Activated T-cell treated with anti-CD3 and anti-CD28 coated beads, Interleukin-2, amount 50 U/mL, for 1 hour (primary cell): Measurements from ENCODE around the gene DNAAF1.
A peak's percentile ranks its signal among the peaks of the same experiment; 100 is the strongest.
"Not testable (repeated sequence)": the region's sequence is repeated elsewhere in the genome, so short reads cannot be mapped to it uniquely, and the experiment has no call there.

Experiments used
- DNase-seq: peaks from one replicate; pipeline ENCODE4 v3.0.0-alpha.2; 2020

The DNAAF1 gene

GRCh38 chr16:84186685-84187437 lies 41.8 kb downstream of the DNAAF1 start, which contains the start of gene TAF1C:
TAF1C (minus strand) TSS chr16:84187057; CDS start chr16:84184988, 2,069 bp downstream.
- DNase-seq: peak; percentile 93

- DNase-seq: no peak
Measured at GRCh38 chr16:84190731-84191388, 45.8 kb downstream of the DNAAF1 start, which contains the start of gene ADAD2. ADAD2 (plus strand) TSS chr16:84191157; CDS start chr16:84191231, 74 bp downstream.

GRCh38 chr16:84191466-84191865 lies 46.4 kb downstream of the DNAAF1 start:
- DNase-seq: no peak

- no peak for DNase-seq
Measured at GRCh38 chr16:84193480-84193879, 48.4 kb downstream of the DNAAF1 start.

- no peak for DNase-seq
Measured at GRCh38 chr16:84194018-84194417, 48.9 kb downstream of the DNAAF1 start.

- no peak for DNase-seq
Measured at GRCh38 chr16:84194470-84195200, 49.5 kb downstream of the DNAAF1 start.

- no peak for DNase-seq
Measured at GRCh38 chr16:84195201-84196093, 50.3 kb downstream of the DNAAF1 start.

- DNase-seq: no peak
Measured at GRCh38 chr16:84196101-84196500, 51.0 kb downstream of the DNAAF1 start.

GRCh38 chr16:84196727-84197394 lies 51.8 kb downstream of the DNAAF1 start:
- no peak for DNase-seq

GRCh38 chr16:84197466-84198128 lies 52.5 kb downstream of the DNAAF1 start:
- no peak for DNase-seq

GRCh38 chr16:84198401-84198800 lies 53.3 kb downstream of the DNAAF1 start:
- no peak for DNase-seq

GRCh38 chr16:84199097-84199496 lies 54.0 kb downstream of the DNAAF1 start:
- no peak for DNase-seq

- DNase-seq: no peak
Measured at GRCh38 chr16:84199861-84200260, 54.8 kb downstream of the DNAAF1 start.

- not testable (repeated sequence) for DNase-seq
Measured at GRCh38 chr16:84204551-84204950, 59.4 kb downstream of the DNAAF1 start.

GRCh38 chr16:84205123-84205522 lies 60.0 kb downstream of the DNAAF1 start:
- not testable (repeated sequence) for DNase-seq

- no peak for DNase-seq
Measured at GRCh38 chr16:84205976-84206691, 61.0 kb downstream of the DNAAF1 start.

- DNase-seq: no peak
Measured at GRCh38 chr16:84207251-84207650, 62.1 kb downstream of the DNAAF1 start.

GRCh38 chr16:84207879-84208278 lies 62.8 kb downstream of the DNAAF1 start:
- no peak for DNase-seq

GRCh38 chr16:84209989-84210388 lies 64.9 kb downstream of the DNAAF1 start:
- DNase-seq: no peak

- DNase-seq: no peak
Measured at GRCh38 chr16:84212154-84212553, 67.0 kb downstream of the DNAAF1 start.

- DNase-seq: no peak
Measured at GRCh38 chr16:84212631-84213030, 67.5 kb downstream of the DNAAF1 start.
